ENCODE measurements around the gene SGSM1.
A peak's percentile ranks its signal among the peaks of the same experiment; 100 is the strongest.
"Not testable (repeated sequence)": the region's sequence is repeated elsewhere in the genome, so short reads cannot be mapped to it uniquely, and the experiment has no call there.

SGSM1 gene

DNA sequence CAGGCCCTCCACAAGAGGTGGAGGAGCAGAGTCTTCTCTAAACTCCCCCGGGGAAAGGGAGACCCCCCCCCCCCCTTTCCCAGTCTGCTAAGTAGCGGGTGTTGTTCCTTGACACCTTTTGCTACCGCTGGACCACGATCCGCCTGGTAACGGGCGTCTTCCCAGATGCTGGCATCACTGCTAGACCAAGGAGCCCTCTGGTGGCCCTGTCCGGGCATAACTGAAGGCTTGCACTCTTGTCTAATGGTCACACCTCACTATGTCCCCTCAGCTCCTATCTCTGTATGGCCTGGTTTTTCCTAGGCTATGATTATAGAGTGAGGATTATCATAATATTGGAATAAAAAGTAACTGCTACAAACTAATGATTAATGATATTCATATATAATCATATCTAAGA is 31.5 kb downstream of the SGSM1 start:
- DNase-seq = not testable (repeated sequence)

DNA sequence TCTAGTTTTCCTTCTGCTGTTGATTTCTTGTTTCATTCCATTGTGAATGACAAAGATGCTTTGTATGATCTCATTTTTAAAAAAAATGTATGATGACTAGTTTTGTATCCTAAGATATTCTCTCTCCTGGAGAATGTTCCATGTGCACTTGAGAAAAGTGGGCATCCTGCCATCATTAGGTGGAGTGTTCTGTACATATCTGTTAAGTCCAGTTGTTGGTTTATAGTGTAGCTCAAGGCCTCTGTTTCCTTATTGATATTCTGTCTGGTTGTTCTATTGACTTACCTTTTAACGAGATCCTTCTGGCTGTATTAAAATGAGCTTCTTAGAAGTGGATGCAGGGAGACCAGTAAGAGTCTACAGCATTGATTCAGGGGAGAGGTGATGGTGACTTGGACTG is 35.2 kb downstream of the SGSM1 start:
- no peak for DNase-seq

DNA sequence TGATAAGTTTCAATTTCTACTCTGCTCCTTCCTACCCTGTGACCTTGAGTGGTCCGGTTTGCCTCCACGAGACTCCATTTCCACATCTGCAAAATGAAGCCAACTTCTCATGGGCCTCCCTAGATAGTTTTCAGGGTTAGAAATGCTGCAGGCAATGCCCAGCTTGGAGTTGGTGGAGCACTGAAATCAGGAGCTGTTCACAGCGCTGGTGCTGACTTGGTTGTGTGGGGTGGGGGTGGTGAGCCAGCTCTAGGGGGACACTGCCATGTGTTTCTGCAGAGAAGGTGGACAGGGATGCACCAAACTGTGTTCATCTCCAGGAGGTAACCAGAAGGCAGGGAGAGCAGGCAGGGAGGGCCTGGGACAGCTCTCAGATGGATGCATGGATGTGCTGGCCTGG is 37.0 kb downstream of the SGSM1 start:
- DNase-seq = no peak

DNA sequence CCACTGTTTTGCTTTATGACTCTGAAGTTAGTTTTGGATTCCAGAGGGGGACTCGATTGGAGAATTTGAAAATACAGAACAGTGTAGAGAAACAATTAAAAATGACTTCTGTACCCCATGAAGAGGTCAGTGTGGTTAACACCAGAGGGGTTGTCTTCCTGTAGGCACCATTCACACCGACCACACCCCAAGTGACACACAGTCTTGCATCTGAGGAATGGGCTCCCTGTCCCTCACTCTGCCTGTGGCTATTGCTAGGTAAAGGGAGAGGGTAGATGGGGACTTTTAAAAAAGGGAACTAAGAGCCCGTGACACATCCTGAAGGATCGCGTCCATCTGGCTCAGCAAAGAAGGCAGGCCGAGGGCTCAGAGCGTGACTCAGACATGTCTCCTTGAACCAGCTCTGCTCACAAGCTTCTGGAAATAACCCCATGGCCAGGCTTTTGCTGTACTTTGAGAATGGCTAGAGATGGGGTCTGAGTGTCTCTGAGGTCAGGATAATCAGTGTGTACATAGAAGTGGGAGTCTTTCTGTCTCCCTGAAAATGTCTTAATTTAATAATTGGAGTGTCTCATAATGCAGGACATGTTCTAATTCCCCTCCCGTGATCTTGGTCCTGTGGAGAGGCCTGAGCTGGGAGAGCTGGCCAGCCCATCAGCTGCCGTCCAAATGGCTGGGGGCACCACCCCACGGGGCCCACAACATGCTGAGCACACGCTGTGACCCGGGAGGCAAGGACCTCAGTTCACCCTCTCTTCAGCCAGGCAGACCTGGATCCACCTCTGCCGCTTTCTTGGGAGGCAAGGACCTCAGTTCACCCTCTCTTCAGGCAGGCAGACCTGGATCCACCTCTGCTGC is 39.3 kb downstream of the SGSM1 start:
- no peak for DNase-seq

DNA sequence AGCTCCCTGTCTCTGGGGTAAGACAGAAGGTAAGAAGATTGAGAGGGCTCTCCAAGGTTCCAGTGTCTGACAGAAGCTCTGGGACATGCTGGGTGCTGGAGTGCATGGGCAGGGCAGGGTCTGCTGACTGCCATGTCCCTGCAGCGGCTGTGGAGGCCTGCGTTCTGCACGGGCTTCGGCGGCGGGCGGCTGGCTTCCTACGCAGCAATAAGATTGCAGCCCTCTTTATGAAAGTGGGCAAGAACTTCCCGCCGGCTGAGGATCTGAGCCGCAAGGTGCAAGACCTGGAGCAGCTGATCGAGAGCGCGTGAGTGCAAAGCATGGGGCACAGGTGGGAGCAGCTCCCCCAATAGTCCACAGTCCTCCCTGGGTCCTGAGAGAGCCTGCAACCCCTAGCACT is 41.5 kb downstream of the SGSM1 start:
- DNase-seq = no peak

DNA sequence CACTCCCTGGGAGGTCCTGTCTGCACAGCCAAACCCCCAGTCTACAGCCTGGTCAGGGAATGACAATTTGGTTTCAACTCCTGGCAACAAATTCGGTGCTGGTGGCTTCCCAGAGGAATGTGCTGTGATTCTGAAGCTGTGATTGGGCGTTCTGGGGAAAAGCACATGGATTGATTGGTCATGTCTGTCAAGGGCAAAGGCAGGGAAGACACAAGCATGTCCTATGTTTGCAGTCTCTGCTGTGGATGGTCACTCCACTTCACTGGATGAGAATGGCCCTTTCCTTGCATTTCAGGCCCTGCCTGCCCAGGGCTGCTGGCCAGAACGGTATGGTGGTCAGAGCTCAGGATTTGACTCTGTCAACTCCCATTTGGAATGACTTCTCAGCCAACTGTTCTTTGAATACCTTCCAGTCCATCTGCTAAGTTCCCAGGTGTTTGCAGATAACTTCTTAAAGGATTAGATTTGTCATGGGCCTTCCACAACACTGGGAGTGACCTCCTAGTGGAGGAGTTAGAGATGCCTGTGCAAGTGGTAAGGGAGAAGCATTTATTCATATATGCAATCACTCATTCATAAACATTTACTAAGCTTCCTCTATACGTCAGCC is 42.7 kb downstream of the SGSM1 start:
- no peak for DNase-seq

DNA sequence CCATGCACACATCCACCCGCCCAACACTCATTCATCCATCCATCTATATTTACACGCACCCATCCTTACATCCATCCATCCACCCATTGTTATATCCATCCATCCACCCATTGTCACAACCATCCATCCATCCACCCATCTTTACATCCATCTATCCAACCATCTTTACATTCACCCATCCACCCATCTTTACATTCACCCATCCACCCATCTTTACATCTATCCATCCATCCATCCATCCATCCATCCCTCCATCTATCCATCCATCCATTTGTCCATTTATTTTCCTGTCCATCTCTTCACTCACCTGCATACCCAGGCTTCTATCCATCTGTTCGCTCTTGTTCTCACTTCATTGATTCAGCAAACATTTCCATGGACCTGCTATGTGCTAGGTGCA is 49.8 kb downstream of the SGSM1 start:
- no peak for DNase-seq

DNA sequence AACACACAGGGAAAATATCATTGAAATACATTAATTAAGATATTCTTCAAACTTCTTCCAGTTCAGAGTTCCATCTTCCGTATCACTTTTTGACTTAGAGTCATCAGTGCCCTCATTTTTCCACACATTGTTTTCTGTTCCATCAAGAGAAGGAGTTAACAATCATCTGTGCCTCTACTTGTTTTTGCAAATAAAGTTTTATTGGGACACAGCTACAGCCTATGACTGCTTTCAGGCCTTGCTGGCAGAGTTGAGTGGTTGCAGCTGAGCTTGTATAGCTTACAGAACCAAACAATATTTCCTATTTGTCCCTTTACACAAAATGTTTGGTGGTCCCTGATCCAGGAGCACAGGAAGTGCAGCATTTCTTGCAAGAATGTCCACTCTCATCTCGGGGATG is 51.6 kb downstream of the SGSM1 start:
- DNase-seq = no peak

DNA sequence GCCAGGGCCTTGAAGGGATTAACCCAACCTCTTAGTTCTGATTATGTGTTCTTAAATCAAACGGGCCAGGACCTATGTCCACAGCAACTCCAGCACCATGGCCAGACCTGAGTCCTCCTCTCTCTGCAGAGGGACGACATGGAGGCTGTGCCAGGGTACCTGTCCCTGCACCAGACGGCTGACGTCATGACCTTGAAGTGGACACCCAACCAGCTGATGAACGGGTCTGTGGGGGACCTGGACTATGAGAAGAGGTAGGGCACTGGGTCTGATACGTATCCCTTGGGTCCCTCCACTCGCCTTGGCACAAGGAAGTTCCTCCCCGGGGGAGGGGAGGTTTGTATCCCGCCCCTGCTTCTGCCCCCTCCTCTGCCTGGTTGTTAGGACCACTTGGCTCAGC is 53.6 kb downstream of the SGSM1 start:
- DNase-seq = no peak

DNA sequence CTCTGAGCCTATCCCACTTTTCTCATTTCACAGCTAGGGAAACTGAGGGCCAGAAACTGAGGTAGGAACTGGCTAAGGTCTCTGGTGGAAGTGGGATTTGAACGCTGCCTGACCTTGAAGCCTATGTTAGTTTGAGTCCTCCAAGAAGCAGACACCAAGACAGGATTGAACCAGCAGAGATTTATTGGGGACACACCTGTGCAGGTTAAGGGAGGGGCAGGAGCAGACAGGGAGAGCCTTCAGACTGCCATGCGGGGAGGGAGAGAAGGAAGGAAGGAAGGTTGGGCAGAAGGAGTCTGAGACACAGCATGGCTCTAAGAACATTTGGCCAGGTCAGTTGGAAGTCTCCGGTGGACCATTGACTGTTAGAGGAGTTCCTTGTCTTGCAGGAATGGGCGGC is 59.5 kb downstream of the SGSM1 start:
- DNase-seq = no peak

DNA sequence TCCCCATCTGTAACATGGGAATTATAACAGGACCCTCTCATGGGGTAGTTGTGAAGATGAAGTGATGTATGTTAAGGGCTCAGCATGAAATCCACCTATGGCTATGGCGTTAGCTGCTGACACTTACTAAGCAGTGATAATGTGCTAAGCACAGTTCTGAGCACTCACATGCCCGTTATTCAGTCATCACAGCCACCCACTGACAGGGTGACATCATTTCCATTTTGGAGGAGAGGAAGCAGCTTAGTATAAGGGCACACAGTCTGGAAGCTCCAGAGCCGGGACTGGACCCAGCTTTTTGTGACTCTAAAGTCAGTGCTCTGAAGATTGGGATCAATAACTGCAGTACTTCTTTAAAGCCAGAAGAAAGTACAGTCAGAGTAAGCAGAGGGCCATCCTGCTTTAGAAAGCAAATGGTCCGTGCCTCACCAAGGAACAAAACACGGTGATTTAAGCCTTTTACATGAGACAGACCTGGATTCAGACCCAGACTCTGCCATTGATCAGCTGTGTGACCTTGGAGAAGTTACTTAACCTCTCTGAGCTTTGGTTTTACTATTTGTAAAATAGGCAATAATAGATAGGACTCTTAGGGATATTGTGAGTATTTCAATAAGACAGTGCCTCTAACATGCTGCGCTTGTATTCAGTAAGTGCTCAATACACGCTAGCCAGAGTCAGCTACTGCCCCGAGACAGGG is 61.5 kb downstream of the SGSM1 start:
- no peak for DNase-seq

DNA sequence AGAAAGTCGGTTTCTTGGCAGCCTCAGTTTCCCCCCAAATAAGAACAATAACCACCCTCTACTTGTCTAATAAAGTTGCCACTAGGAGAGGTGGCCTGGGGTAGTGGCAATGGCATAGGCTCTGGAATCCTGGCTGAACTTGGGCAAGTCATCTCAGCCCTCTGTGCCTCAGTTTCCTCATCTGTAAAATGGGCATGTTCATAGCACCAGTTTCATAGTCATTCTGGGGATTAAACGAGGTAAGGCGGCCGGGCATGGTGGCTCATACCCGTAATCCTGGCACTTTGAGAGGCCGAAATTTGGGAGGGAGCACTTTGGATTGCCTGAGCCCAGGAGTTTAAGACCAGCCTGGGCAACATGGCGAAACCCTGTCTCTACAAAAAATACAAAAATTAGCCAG is 63.0 kb downstream of the SGSM1 start:
- no peak for DNase-seq

DNA sequence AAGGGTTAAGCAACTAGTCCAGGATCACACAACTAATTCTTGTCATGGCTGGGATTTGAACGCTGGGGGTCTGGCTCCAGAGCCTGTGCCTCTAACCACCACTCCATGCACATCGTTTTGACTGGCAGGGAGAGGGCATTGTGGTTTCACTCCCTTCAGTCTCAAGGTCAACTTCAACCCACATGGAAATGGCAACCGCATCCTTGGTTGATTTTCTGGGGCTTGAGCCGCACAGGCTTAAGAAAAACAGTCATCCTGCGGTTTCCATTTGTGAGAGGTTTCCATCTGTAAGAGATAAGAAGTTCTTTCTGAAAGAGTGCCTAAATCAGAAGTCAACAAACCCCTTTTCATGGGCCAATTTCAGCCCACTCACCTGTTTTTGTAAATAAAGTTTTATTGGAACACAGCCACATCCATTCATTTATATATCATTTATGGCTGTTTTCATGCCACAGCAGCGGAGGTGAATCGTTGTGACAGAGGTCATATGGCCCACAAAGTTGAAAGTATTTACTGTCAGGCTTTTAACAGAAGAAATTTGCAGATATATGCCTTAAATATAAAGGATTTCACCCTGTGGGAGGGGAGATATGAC is 65.7 kb downstream of the SGSM1 start:
- DNase-seq = no peak

DNA sequence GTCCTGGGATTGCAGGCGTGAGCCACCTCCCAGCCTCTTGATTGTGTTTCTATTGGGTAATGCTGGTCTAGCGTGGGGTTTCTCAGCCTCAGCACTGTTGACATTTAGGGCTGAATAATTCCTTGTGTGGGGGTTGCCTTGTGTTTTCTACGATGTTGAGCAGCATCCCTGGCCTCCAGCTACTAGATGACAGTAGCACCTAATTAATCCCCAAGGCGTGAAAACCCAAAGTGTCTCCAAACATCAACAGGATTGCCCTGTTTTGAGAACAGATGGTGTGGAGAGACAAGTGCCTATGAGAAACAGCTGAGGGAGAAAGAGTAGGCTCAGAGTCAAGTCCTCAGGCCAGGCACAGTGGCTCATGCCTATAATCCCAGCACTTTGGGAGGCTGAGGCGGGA is 67.2 kb downstream of the SGSM1 start:
- DNase-seq = no peak

DNA sequence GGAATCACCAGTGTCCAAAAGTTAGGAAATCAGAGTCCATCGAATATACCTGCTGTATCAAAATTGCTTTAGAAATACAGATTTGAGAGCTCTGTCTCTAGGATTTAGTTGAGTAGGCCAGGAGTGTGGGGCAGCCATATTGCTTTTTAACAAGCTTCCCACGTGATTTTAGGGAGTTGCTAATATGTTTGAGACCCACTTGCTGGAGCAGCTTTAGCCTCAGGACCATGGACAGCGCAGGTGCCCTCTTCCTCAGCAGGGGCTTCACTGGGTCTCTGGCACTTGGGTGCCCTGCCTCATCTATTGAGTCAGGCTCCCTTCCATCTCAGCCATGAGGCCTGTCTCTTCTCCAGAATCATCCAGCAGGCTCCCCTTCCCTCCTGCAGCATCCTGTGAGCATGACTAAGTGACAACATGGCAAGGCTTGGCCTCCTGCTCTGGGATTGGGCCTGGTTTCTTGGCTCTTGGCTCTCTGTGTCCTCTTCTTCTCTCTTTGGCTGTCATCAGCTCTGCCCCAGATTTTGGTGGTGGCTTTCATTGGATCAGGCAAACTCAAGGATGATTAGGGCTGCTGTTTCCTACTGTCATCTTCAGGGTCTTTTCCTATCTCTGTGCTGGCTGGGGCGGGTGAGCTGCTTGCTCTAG is 70.0 kb downstream of the SGSM1 start:
- DNase-seq = no peak

DNA sequence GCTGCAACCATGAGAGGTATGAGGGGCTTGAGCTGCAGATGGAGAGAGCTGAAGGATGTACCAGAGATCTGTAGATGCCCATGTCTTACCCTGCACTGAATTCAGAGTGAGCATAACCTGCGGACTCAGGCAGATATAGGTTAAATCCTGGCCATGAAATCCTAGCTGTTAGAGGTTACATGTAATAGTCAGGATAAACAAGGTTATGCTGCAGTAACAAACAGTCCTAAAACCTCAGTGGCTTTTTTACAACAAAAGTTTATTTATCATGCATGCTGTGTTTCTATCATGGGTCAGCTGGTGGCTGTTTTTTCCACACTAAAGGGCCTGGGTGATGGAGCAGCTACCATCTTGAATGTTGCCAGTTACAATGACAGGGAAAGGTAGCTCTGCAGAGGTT is 70.7 kb downstream of the SGSM1 start:
- DNase-seq = no peak

DNA sequence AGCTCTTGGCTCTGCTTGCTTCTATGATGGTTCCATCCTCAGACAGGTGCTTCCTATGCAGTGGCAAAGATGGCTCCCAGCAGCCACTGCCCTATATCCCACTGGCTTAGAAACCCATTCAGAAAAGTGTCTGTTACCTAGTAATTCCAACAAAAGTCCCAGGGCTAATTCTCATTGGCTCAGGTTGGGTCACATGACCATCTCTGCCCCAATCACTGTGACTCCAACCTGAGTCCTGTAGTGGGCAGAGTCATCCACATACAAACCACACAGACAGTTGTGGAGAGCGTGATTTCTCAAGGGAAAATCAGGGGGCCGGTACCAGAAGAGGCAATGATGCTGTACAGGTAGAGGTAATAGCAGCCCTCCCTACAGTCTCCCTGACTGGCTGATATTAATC is 73.0 kb downstream of the SGSM1 start:
- no peak for DNase-seq

DNA sequence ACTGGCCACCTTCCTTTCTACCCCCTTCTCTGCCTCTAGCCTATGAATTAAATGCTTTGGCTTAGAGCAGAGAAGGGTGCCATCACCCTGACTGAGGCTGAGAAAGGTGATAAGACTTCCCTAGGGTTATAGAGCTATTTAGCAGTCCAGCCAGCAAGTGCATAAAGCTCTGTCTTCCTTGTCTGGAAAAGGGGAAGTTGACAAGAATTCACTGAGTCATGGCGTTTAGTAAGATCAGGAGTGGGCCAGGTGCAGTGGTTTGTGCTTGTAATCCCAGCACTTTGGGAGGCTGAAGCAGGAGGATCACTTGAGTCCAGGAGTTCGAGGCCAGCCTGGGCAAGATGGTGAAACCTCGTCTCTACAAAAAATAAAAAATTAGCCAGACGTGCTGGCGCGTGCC is 77.4 kb downstream of the SGSM1 start:
- DNase-seq = peak; percentile 16 to 25

DNA sequence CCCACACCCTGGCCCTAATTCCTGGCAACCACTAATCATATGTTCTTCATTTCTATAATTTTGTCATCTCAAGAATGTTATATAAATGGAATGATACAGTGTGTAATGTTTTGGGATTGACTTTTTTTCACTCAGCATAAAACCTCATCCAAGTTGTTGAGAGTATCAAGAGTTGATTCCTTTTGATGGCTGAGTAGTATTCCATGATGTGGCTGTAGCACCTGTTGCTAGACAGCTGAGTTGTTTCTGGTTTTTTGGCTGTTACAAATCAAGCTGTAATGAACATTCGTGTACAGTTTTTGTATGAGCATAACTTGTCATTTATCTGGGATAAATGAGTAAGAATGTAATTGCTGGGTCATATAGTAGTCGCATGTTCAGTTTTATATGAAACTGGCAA is 81.2 kb downstream of the SGSM1 start:
- DNase-seq = no peak

DNA sequence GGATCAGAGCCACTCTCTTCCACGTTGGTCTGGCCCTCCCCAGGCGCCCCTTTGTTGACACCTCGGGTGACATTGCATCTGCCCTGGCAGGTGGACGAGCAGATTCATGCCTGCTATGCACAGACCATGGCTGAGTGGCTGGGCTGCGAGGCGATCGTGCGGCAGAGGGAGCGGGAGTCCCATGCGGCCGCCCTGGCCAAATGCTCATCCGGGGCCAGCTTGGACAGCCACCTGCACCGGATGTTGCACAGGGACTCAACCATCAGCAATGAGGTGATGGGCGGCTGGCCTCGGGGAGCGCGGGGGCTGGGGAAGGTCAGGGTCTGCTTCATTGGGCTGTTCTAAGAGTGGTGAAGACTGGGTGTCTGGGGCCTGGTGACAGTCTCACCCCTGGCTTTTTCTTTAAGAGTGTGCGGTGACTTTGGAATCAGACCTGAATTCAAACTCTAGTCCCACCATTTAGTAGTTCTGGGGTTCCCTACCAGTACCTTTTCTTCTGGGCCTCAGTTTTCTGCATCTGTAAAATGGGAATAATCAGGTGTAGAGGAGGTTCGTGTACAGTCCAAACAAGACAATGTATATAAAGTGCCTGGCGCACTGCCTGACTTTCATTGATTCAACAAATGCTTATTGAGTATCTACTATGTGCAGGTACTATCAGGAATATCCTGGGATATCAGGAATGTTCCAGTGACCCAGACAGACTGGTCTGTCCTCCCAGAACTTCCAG is 87.5 kb downstream of the SGSM1 start:
- no peak for DNase-seq

DNA sequence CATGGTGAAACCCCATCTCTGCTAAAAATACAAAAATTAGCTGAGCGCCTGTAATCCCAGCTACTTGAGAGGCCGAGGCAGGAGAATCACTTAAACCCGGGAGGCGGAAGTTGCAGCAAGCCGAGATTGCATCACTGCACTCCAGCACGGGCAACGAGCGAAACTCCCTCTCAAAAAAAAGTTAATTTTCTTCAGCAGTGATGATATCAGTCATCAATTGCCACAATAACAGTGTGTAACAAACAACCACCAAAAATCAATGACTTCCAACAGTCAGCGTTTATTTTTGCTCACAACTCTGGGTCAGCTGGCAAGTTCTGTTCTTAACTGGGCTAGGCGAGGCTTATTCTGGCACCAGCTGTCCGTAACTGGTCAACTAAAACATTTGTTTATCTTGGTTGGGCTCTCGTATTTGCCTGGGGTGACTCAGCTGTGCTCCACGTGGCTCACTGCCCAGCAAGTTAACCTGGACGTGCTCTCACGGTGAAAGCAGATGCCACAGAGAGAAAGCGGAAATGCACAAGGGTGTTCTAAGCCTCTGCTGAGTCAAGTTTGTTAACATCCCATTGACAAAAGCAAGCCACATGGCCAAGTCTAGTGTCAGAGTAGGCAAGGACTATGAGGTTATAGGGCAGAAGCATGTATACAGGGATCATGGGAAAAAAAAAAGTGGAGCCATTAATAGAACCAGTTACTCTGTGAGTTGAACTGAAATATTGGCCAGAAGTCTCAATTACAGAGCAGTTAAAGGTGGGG is 88.4 kb downstream of the SGSM1 start:
- DNase-seq = peak; percentile 65 to 73

DNA sequence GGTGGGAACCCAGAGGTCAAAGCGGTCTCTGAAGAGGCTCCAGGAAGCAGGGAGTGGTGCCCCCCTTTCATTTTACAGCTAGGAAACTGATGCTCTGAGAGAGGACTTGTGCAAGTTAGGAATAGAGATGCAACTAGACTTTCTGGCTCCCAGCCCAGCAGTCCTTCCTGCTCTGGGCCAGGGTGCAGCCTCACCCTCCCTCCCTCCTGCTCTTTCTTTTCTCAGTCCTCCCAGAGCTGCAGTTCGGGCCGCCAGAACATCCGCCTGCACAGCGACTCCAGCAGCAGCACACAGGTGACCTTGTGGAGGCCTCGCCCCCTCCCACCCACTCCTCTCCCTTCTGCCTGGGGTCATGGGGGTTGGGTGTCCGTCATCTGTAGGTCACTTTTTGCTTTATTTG is 89.0 kb downstream of the SGSM1 start:
- DNase-seq = peak; percentile 42 to 51

Data from AML-193 (cell line).